ENCODE results near the gene ADGRV1. TPM values are rescaled to one million over a fixed set of nuclear protein-coding genes. Genes with fewer than 3 reads are reported as not detected.
"Not testable (repeated sequence)": the region's sequence is repeated elsewhere in the genome, so short reads cannot be mapped to it uniquely, and the experiment has no call there.

ADGRV1 gene
- total and polyA plus RNA-seq, 12 donors = 129 to 2,577 (median 695) TPM

GRCh38 chr5:91049800-91050199, 491.2 kb downstream of the ADGRV1 start:
- Histone ChIP-seq H3K9me3 (replicated peaks in 1 of 3) (no peaks in the 10 kb centered on the region), H3K4me3 (no peak overlapping the region), H3K27ac (peak overlapping the region in 3 of 5 donors; percentile 38 to 69 (median 48)), H3K4me1 (replicated peaks in 1 of 2) (peaks cover 30 to 34% of the 10 kb centered on the region in 2 donors), H3K27me3 (no peaks in the 10 kb centered on the region), H3K36me3 (replicated peaks in 1 of 2) (no peaks in the 10 kb centered on the region)
- peak; percentile 33 to 73 (median 70) for DNase-seq
- intact Hi-C loops (cut with DNase I) = no loop called here
- TF ChIP-seq POLR2A (IDR thresholded peaks at IDR 0.05) = no peak
- TF ChIP-seq CTCF (IDR thresholded peaks at IDR 0.05) = no peak
- 60 to 83% (median 66%) methylated on average over 2 of the region's 2 CpGs for WGBS, 4 donors

- H3K36me3 ChIP-seq (replicated peaks in 1 of 2); intact Hi-C loops (cut with DNase I); DNase-seq; H3K9me3 ChIP-seq (replicated peaks in 1 of 3); H3K4me3 ChIP-seq; H3K27me3 ChIP-seq: not testable (repeated sequence)
- peaks cover 35 to 39% of the 10 kb centered on the region in 2 donors for H3K4me1 ChIP-seq (replicated peaks in 1 of 2)
- peak overlapping the region; percentile 15 to 76 (median 62) for H3K27ac ChIP-seq
- 89 to 97% (median 94%) methylated on average over 8 of the region's 8 CpGs for WGBS, 4 donors
These were observed 493.8 kb downstream of the ADGRV1 start for GRCh38 chr5:91052411-91052810.

- Histone ChIP-seq H3K36me3 (replicated peaks in 1 of 2) (no peaks in the 10 kb centered on the region), H3K27me3 (no peaks in the 10 kb centered on the region), H3K4me1 (replicated peaks in 1 of 2) (peaks cover 43 to 46% of the 10 kb centered on the region in 2 donors), H3K27ac (peak overlapping the region; percentile 15 to 76 (median 62)), H3K9me3 (replicated peaks in 1 of 3) (no peaks in the 10 kb centered on the region), H3K4me3 (no peak overlapping the region)
- TF ChIP-seq POLR2A (IDR thresholded peaks at IDR 0.05) = no peak
- no peak for TF ChIP-seq CTCF (IDR thresholded peaks at IDR 0.05)
- 25 to 32% (median 30%) methylated on average over 4 of the region's 4 CpGs for WGBS, 4 donors
- DNase-seq = no peak
- intact Hi-C loops (cut with DNase I) = no loop called here
These were observed 494.6 kb downstream of the ADGRV1 start for GRCh38 chr5:91052977-91053740.

- H3K4me3 ChIP-seq = no peak overlapping the region
- peak overlapping the region; percentile 15 to 76 (median 62) for H3K27ac ChIP-seq
- H3K36me3 ChIP-seq (replicated peaks in 1 of 2) = no peaks in the 10 kb centered on the region
- TF ChIP-seq POLR2A (IDR thresholded peaks at IDR 0.05) = no peak
- no peak for TF ChIP-seq CTCF (IDR thresholded peaks at IDR 0.05)
- intact Hi-C loops (cut with DNase I) = no loop called here
- no peaks in the 10 kb centered on the region for H3K9me3 ChIP-seq (replicated peaks in 1 of 3)
- 30 to 70% (median 52%) methylated on average over 1 of the region's 1 CpG for WGBS, 4 donors
- no peaks in the 10 kb centered on the region for H3K27me3 ChIP-seq
- DNase-seq = no peak
- peaks cover 46 to 51% of the 10 kb centered on the region in 2 donors for H3K4me1 ChIP-seq (replicated peaks in 1 of 2)
These were observed 495.1 kb downstream of the ADGRV1 start for GRCh38 chr5:91053741-91054025.

GRCh38 chr5:91058155-91058554, 499.6 kb downstream of the ADGRV1 start:
- H3K9me3 ChIP-seq (replicated peaks in 1 of 3) = no peaks in the 10 kb centered on the region
- H3K27me3 ChIP-seq = no peaks in the 10 kb centered on the region
- intact Hi-C loops (cut with DNase I) = no loop called here
- H3K4me3 ChIP-seq = no peak overlapping the region
- DNase-seq = no peak
- no peaks in the 10 kb centered on the region for H3K36me3 ChIP-seq (replicated peaks in 1 of 2)
- TF ChIP-seq CTCF (IDR thresholded peaks at IDR 0.05) (no peak), POLR2A (IDR thresholded peaks at IDR 0.05) (no peak)
- peaks cover 50 to 58% of the 10 kb centered on the region in 2 donors for H3K4me1 ChIP-seq (replicated peaks in 1 of 2)
- 0 to 22% (median 7%) methylated on average over 1 of the region's 1 CpG for WGBS, 4 donors
- H3K27ac ChIP-seq = peak overlapping the region; percentile 40 to 87 (median 72)
